H1 (cell line): ENCODE results near the gene ARSA. TPM values are rescaled to one million over a fixed set of nuclear protein-coding genes. Genes with fewer than 3 reads are reported as not detected.

Source experiments
- CTCF ChIA-PET: fragments of 300-600 bp; sonication (Branson Sonifier 250); formaldehyde crosslinking; loops from one replicate; lab custom pipeline; 2021; ENCODE audit not compliant: partially characterized antibody; lab: Charles Lee
- POLR2A ChIA-PET: fragments of 300-600 bp; sonication (Branson Sonifier 250); formaldehyde crosslinking; loops from one replicate; lab custom pipeline; 2021; ENCODE audit warnings: inconsistent platforms; ENCODE audit not compliant: partially characterized antibody; lab: Charles Lee
- DNase-seq, 2 experiments: peaks; one replicate each; pipeline versions ENCODE4 v3.0.0 to v3.0.0-alpha.2; 2010 to 2022; ENCODE audit warnings: low spot score in 2 of 2, low read depth in 1 of 2, mixed read lengths in 1 of 2
- FAIRE-seq: peaks from 2 replicates; lab custom pipeline; 2011; peaks lifted over from hg19 to GRCh38; lab: Jason Lieb, UNC
- H2AFZ ChIP-seq: 2 replicates; pipeline ENCODE4 v1.8.1; 2012; ENCODE audit warnings: low read length, inconsistent platforms
- H2AK5ac ChIP-seq: 2 replicates; pipeline ENCODE4 v1.6.1; 2013; ENCODE audit warnings: low read depth, low read length
- H2BK120ac ChIP-seq: replicated peaks from 2 replicates; pipeline ENCODE3; 2013; ENCODE audit warnings: low read depth, low read length, inconsistent platforms
- H2BK12ac ChIP-seq: 2 replicates; pipeline ENCODE4 v1.6.1; 2013; ENCODE audit warnings: low read depth, low read length
- H2BK15ac ChIP-seq: 2 replicates; pipeline ENCODE4 v1.6.1; 2013; ENCODE audit warnings: low read length
- H2BK20ac ChIP-seq: 2 replicates; pipeline ENCODE4 v1.6.1; 2013; ENCODE audit warnings: low read length
- H2BK5ac ChIP-seq: 2 replicates; pipeline ENCODE4 v1.6.1; 2013; ENCODE audit warnings: low read depth, low read length
- H3K14ac ChIP-seq: 2 replicates; pipeline ENCODE4 v1.6.1; 2013; ENCODE audit warnings: inconsistent platforms; ENCODE audit not compliant: insufficient read length
- H3K18ac ChIP-seq: 2 replicates; pipeline ENCODE4 v1.6.1; 2013; ENCODE audit warnings: low read length; ENCODE audit errors: extremely low read depth
- H3K23ac ChIP-seq: 2 replicates; pipeline ENCODE4 v1.6.1; 2013; ENCODE audit warnings: inconsistent platforms; ENCODE audit not compliant: insufficient read length
- H3K23me2 ChIP-seq: 2 replicates; pipeline ENCODE4 v1.6.1; 2013; ENCODE audit warnings: low read depth, low read length
- H3K27ac ChIP-seq: 2 replicates; pipeline ENCODE4 v1.6.1; 2011; ENCODE audit warnings: low read depth, low read length, inconsistent platforms
- H3K27me3 ChIP-seq, 4 experiments: replicated peaks in 1 of 4; 1 replicate in 1 of 4; 2 replicates in 3 of 4; pipeline versions ENCODE4 v1.6.1 to v1.8.1; 2011 to 2013; ENCODE audit warnings: low read length in 3 of 4, mild to moderate bottlenecking in 3 of 4, inconsistent platforms in 2 of 4, mixed read lengths in 2 of 4, moderate library complexity in 1 of 4; ENCODE audit not compliant: control insufficient read depth in 3 of 4, insufficient read depth in 3 of 4; ENCODE audit errors: extremely low read depth in 1 of 4
- H3K36me3 ChIP-seq, 4 experiments: 2 replicates each; pipeline versions ENCODE4 v1.6.1 to v1.8.1; 2011 to 2013; ENCODE audit warnings: mild to moderate bottlenecking in 4 of 4, low read length in 3 of 4, moderate library complexity in 2 of 4, control low read depth in 1 of 4, inconsistent platforms in 1 of 4; ENCODE audit not compliant: insufficient read depth in 4 of 4, control insufficient read depth in 2 of 4
- H3K4ac ChIP-seq: replicated peaks from 2 replicates; pipeline ENCODE3; 2013; ENCODE audit warnings: low read length, low read depth, mixed read lengths, inconsistent platforms; ENCODE audit not compliant: insufficient read length
- H3K4me1 ChIP-seq, 4 experiments: replicated peaks in 1 of 4; 1 replicate in 1 of 4; 2 replicates in 3 of 4; pipeline versions ENCODE4 v1.6.1 to v1.8.1; 2011 to 2013; ENCODE audit warnings: low read length in 3 of 4, inconsistent platforms in 2 of 4, mixed read lengths in 1 of 4; ENCODE audit not compliant: insufficient read depth in 4 of 4, control insufficient read depth in 3 of 4
- H3K4me2 ChIP-seq, 2 experiments: 2 replicates each; pipeline versions ENCODE4 v1.6.1 to v1.8.1; 2011 to 2013; ENCODE audit warnings: low read depth in 2 of 2, low read length in 2 of 2, control low read depth in 1 of 2, inconsistent platforms in 1 of 2, mild to moderate bottlenecking in 1 of 2; ENCODE audit not compliant: insufficient read depth in 1 of 2
- H3K4me3 ChIP-seq, 4 experiments: fragments of 200-600, 300-600 bp in 1 of 4; sonication (generic), shearing (Covaris generic), sonication (Bioruptor Twin) in 1 of 4; 2 replicates each; pipeline versions ENCODE4 v1.5.1 to v1.8.1; 2011 to 2016; ENCODE audit warnings: low read length in 4 of 4, low read depth in 3 of 4, control low read depth in 2 of 4, inconsistent platforms in 2 of 4, mild to moderate bottlenecking in 2 of 4, mixed read lengths in 1 of 4, moderate library complexity in 1 of 4; ENCODE audit not compliant: insufficient read depth in 2 of 4; ENCODE audit errors: extremely low read depth in 1 of 4
- H3K56ac ChIP-seq: replicated peaks from 2 replicates; pipeline ENCODE3; 2013; ENCODE audit warnings: low read depth, mild to moderate bottlenecking, mixed read lengths, low read length, inconsistent platforms; ENCODE audit not compliant: insufficient read length
- H3K79me1 ChIP-seq: 2 replicates; pipeline ENCODE4 v1.6.1; 2013; ENCODE audit warnings: low read depth, low read length, control low read depth
- H3K79me2 ChIP-seq, 2 experiments: 2 replicates each; pipeline versions ENCODE4 v1.6.1 to v1.8.1; 2012 to 2013; ENCODE audit warnings: low read length in 2 of 2, mild to moderate bottlenecking in 2 of 2, inconsistent platforms in 1 of 2; ENCODE audit not compliant: insufficient read depth in 2 of 2, control insufficient read depth in 1 of 2
- H3K9ac ChIP-seq, 4 experiments: replicated peaks in 1 of 4; 1 replicate in 1 of 4; 2 replicates in 3 of 4; pipeline versions ENCODE4 v1.6.1 to v1.8.1; 2011 to 2013; ENCODE audit warnings: low read depth in 3 of 4, low read length in 3 of 4, control low read depth in 2 of 4, mild to moderate bottlenecking in 2 of 4, moderate library complexity in 2 of 4, inconsistent platforms in 1 of 4; ENCODE audit errors: extremely low read depth in 1 of 4
- H3K9me3 ChIP-seq, 2 experiments: 2 replicates each; pipeline versions ENCODE4 v1.6.1 to v1.8.1; 2012 to 2013; ENCODE audit warnings: mild to moderate bottlenecking in 2 of 2, moderate library complexity in 2 of 2, control low read depth in 1 of 2, inconsistent platforms in 1 of 2, low read depth in 1 of 2, low read length in 1 of 2, mixed read lengths in 1 of 2; ENCODE audit not compliant: insufficient read depth in 2 of 2
- H4K20me1 ChIP-seq, 2 experiments: replicated peaks in 1 of 2; 2 replicates each; pipeline versions ENCODE3 to v1.8.1; 2011 to 2013; ENCODE audit warnings: inconsistent platforms in 2 of 2, low read length in 2 of 2, mild to moderate bottlenecking in 1 of 2; ENCODE audit not compliant: insufficient read depth in 2 of 2, control insufficient read depth in 1 of 2
- H4K5ac ChIP-seq: 2 replicates; pipeline ENCODE4 v1.6.1; 2013; ENCODE audit warnings: low read length, low read depth, mixed read lengths, inconsistent platforms; ENCODE audit not compliant: insufficient read length
- H4K8ac ChIP-seq: 2 replicates; pipeline ENCODE4 v1.8.0; 2013; ENCODE audit warnings: mild to moderate bottlenecking, moderate library complexity, low read length, inconsistent platforms; ENCODE audit not compliant: insufficient read depth; ENCODE audit errors: extremely low read depth
- H4K91ac ChIP-seq: replicated peaks from 2 replicates; pipeline ENCODE3; 2013; ENCODE audit warnings: low read length, mixed read lengths, inconsistent platforms; ENCODE audit not compliant: insufficient read length
- BRCA1 ChIP-seq: IDR thresholded peaks from 2 replicates; pipeline ENCODE4 v1.6.1; 2012; ENCODE audit warnings: low read depth, low read length, improper control_type of control experiment
- CBX8 ChIP-seq: fragments of 300-800, 300-1000 bp; sonication (generic); IDR thresholded peaks from 2 replicates; pipeline ENCODE4 v1.7.1; 2016; ENCODE audit warnings: low read depth, low read length, borderline replicate concordance
- EP300 ChIP-seq, 2 experiments: IDR thresholded peaks; 1 replicate in 1 of 2; 2 replicates in 1 of 2; pipeline ENCODE4 v1.6.1; 2011 to 2012; ENCODE audit warnings: low read depth in 2 of 2, low read length in 2 of 2, mild to moderate bottlenecking in 2 of 2, borderline replicate concordance in 1 of 2, inconsistent platforms in 1 of 2, moderate library complexity in 1 of 2
- GABPA ChIP-seq: IDR thresholded peaks from 2 replicates; pipeline ENCODE4 v1.6.1; 2011; ENCODE audit warnings: mild to moderate bottlenecking, low read length, moderate library complexity, borderline replicate concordance; ENCODE audit not compliant: insufficient read depth
- KDM4A ChIP-seq: IDR thresholded peaks from one replicate; pipeline ENCODE4 v1.7.1; 2012; ENCODE audit warnings: low read depth, mild to moderate bottlenecking, moderate library complexity, low read length, inconsistent platforms; ENCODE audit not compliant: severe bottlenecking
- NRF1 ChIP-seq: IDR thresholded peaks from 2 replicates; pipeline ENCODE4 v1.6.1; 2011; ENCODE audit warnings: mild to moderate bottlenecking, low read depth, low read length, improper control_type of control experiment
- RFX5 ChIP-seq: IDR thresholded peaks from 2 replicates; pipeline ENCODE4 v1.6.1; 2011; ENCODE audit warnings: low read depth, low read length, improper control_type of control experiment, borderline replicate concordance
- SIX5 ChIP-seq: IDR thresholded peaks from 2 replicates; pipeline ENCODE4 v1.6.1; 2011; ENCODE audit warnings: mild to moderate bottlenecking, low read depth, low read length
- SP4 ChIP-seq: IDR thresholded peaks from 2 replicates; pipeline ENCODE4 v1.6.1; 2012; ENCODE audit warnings: low read length, inconsistent platforms
- TAF1 ChIP-seq: IDR thresholded peaks from 2 replicates; pipeline ENCODE4 v1.6.1; 2011; ENCODE audit warnings: mild to moderate bottlenecking, low read depth, low read length
- ZNF274 ChIP-seq: IDR thresholded peaks from 2 replicates; pipeline ENCODE4 v1.7.0; 2012; ENCODE audit warnings: low read length, borderline replicate concordance; ENCODE audit errors: extremely low read depth
- WGBS, 2 experiments: shearing (Covaris generic) in 1 of 2; methylation state at CpG; one replicate each; pipeline versions ENCODE4 v1.1.6 to v1.1.7; 2013 to 2015; ENCODE audit warnings: low lambda C conversion rate in 2 of 2, mixed read lengths in 2 of 2, inconsistent platforms in 1 of 2, low coverage in 1 of 2, missing lambda C conversion rate in 1 of 2; ENCODE audit not compliant: insufficient replicate concordance in 2 of 2, insufficient coverage in 1 of 2, insufficient read length in 1 of 2; ENCODE audit errors: extremely low coverage in 1 of 2, missing lambda C conversion rate in 1 of 2; 5-methylcytosine and 5-hydroxymethylcytosine counted together
- polyA plus RNA-seq, 7 experiments: library from polyadenylated mRNA; depleted of rRNA in 3 of 7; stranded (reverse) in 5 of 7; unstranded in 2 of 7; fragments of >200 nt in 5 of 7; fragments of 200-250 nt in 2 of 7; gene quantifications; 1 replicate in 5 of 7; 2 replicates in 1 of 7; 4 replicates in 1 of 7; pipeline versions ENCODE4 v1.2.1 to v1.2.3, GENCODE V29; 2011 to 2013; ENCODE audit warnings: missing spikeins in 2 of 7, mixed read lengths in 2 of 7
- total RNA-seq: library from RNA; stranded (reverse); fragmentation: NEBNext Ultra II Directional; extraction: Animal tissue kit (Norgen Biotek cat#: 25700); gene quantifications from 2 replicates; pipeline ENCODE4 v1.2.1, GENCODE V29; 2021
- TF ChIP-seq, protein P1 (sequence below): IDR thresholded peaks from 2 replicates; pipeline ENCODE4 v1.6.1; 2012; ENCODE audit warnings: inconsistent platforms
- TF ChIP-seq, protein P2 (sequence below): IDR thresholded peaks from 2 replicates; pipeline ENCODE4 v1.6.1; 2011; ENCODE audit warnings: low read length, improper control_type of control experiment

Gene ARSA
- total and polyA plus RNA-seq, 2 of the 8 experiments (the other 6 are each of a cell fraction or from before 2014, with no cell fraction given): 9.8 to 10.1 TPM

DNA sequence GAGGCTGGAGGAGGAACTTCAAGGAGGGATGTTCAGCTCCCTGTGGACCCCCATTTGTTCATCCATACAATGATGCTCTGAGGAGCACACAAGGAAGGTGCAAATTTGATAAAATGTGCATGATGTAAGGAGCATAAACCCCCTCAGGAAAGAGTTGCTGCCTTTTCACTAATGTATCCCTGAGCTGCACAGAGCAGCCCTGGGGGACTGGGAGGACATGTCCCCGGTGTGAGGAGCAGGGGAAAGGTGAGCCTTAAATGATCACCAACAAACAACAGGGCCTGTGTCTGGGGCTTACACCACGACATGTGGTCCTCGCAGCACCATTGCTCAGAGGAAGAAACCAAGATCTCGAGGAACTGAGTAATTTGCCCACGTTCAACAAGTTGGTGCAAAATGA, 30.9 kb downstream of the ARSA start:
- Histone ChIP-seq H3K79me1 (no peaks in the 10 kb centered on the region), H3K18ac (no peak overlapping the region), H3K23ac (no peak overlapping the region), H4K91ac (no peak overlapping the region), H2AK5ac (no peak overlapping the region), H3K4ac (no peak overlapping the region), H2BK15ac (no peak overlapping the region), H3K56ac (no peak overlapping the region), H3K9me3 (no peaks in the 10 kb centered on the region), H2BK5ac (no peak overlapping the region), H3K23me2 (no peaks in the 10 kb centered on the region; the same call in 1 of the 2 replicates), H2BK12ac (no peak overlapping the region), H2BK20ac (no peak overlapping the region), H3K14ac (no peak overlapping the region), H3K9ac (no peak overlapping the region), H3K4me1 (peaks cover 0 to 9% (median 4%) of the 10 kb centered on the region in 4 experiments; a peak in 3 of 7 replicates), H3K4me3 (no peak overlapping the region), H4K20me1 (peaks cover 3 to 8% of the 10 kb centered on the region in 2 experiments), H3K27me3 (peaks cover 23 to 45% (median 26%) of the 10 kb centered on the region in 4 experiments; a peak in 6 of 7 replicates), H2AFZ (no peak overlapping the region), H3K36me3 (no peaks in the 10 kb centered on the region), H3K4me2 (no peak overlapping the region), H4K5ac (no peak overlapping the region), H4K8ac (no peak overlapping the region), H3K79me2 (no peaks in the 10 kb centered on the region), H2BK120ac (no peak overlapping the region), H3K27ac (no peak overlapping the region)
- POLR2A ChIA-PET: no interaction called here
- no peak for DNase-seq
- CTCF ChIA-PET: interaction anchor here (1.7 kb wide), 1 partner anchor 29 kb away, joined by 4 read pairs; no protein-coding TSS in a partner anchor
- no peak for FAIRE-seq
- 89% methylated on average over 5 of the region's 5 CpGs; no CpG with 5 or more reads in 1 of the 2 experiments for WGBS, 2 experiments
- no peak for TF ChIP-seq GABPA
- TF ChIP-seq ZNF274: no peak
- no peak for TF ChIP-seq CBX8
- no peak for TF ChIP-seq RFX5
- TF ChIP-seq, protein P1, sequence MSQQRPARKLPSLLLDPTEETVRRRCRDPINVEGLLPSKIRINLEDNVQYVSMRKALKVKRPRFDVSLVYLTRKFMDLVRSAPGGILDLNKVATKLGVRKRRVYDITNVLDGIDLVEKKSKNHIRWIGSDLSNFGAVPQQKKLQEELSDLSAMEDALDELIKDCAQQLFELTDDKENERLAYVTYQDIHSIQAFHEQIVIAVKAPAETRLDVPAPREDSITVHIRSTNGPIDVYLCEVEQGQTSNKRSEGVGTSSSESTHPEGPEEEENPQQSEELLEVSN: no peak
- TF ChIP-seq, protein P2, sequence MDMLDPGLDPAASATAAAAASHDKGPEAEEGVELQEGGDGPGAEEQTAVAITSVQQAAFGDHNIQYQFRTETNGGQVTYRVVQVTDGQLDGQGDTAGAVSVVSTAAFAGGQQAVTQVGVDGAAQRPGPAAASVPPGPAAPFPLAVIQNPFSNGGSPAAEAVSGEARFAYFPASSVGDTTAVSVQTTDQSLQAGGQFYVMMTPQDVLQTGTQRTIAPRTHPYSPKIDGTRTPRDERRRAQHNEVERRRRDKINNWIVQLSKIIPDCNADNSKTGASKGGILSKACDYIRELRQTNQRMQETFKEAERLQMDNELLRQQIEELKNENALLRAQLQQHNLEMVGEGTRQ: no peak
- no peak for TF ChIP-seq NRF1
- no peak for TF ChIP-seq SIX5
- no peak for TF ChIP-seq TAF1
- TF ChIP-seq KDM4A: no peak
- TF ChIP-seq EP300 (IDR thresholded peaks at IDR 0.05; ENCODE audit: borderline replicate concordance in 1 of 2, low read depth in 2 of 2, low read length in 2 of 2): no peak
- no peak for TF ChIP-seq BRCA1
- TF ChIP-seq SP4: no peak
